Vagina (tissue), 2 donors: ENCODE results near the gene BAX. TPM values are rescaled to one million over a fixed set of nuclear protein-coding genes. Genes with fewer than 3 reads are reported as not detected.

Source experiments
- DNase-seq, 2 donors: peaks; one replicate each; pipeline ENCODE4 v3.0.0-alpha.2; 2017; ENCODE audit errors: extremely low spot score in 2 of 2
- H3K27ac ChIP-seq: fragments of 200-600 bp; sonication (generic); one replicate; pipeline ENCODE4 v1.5.1; 2019
- H3K27me3 ChIP-seq: fragments of 200-600 bp; sonication (generic); one replicate; pipeline ENCODE4 v1.5.1; 2019
- H3K36me3 ChIP-seq, 2 donors: fragments of 200-600 bp; sonication (generic); one replicate each; pipeline ENCODE4 v1.5.1; 2017 to 2019
- H3K4me1 ChIP-seq: fragments of 200-600 bp; sonication (generic); one replicate; pipeline ENCODE4 v1.5.1; 2019
- H3K4me3 ChIP-seq, 2 donors: fragments of 200-600 bp; sonication (generic); 1 replicate in 1 of 2; 2 replicates in 1 of 2; pipeline ENCODE4 v1.5.1; 2016 to 2019
- H3K9me3 ChIP-seq: fragments of 200-600 bp; sonication (generic); one replicate; pipeline ENCODE4 v1.5.1; 2019
- CTCF ChIP-seq, 3 experiments: fragments of 450-650 bp in 2 of 3; fragments of 200-600 bp in 1 of 3; sonication (generic) in 1 of 3; IDR thresholded peaks; one replicate each; pipeline ENCODE4 v1.5.1; 2017 to 2019; ENCODE audit warnings: antibody characterized with exemption in 3 of 3, mild to moderate bottlenecking in 2 of 3, moderate library complexity in 2 of 3
- POLR2A ChIP-seq, 2 donors: fragments of 450-650 bp; IDR thresholded peaks; one replicate each; pipeline ENCODE4 v1.6.1; 2017; ENCODE audit warnings: antibody characterized with exemption in 2 of 2, mild to moderate bottlenecking in 2 of 2, moderate library complexity in 2 of 2
- POLR2AphosphoS5 ChIP-seq, 2 donors: sonication (generic); formaldehyde crosslinking; IDR thresholded peaks; one replicate each; pipeline ENCODE4 v1.9.0; 2017; ENCODE audit warnings: antibody characterized with exemption in 2 of 2, mild to moderate bottlenecking in 2 of 2, low read depth in 1 of 2; ENCODE audit not compliant: insufficient read depth in 1 of 2
- intact Hi-C: fragments of 100-400 bp; cut with DNase I; formaldehyde crosslinking; loops from one replicate; pipeline ENCODE4 v1.15.1; 2023
- total RNA-seq: library from RNA; depleted of rRNA; stranded (reverse); fragments of >200 nt; gene quantifications from one replicate; pipeline ENCODE4 v1.2.3, GENCODE V29; 2016

Gene BAX
- total RNA-seq, 1 donor from 2014 or later = 52.3 TPM

GRCh38 chr19:48950830-48951519, 3.7 kb upstream of the BAX start:
- Histone ChIP-seq H3K27me3 (no peaks in the 10 kb centered on the region), H3K27ac (no peak overlapping the region), H3K36me3 (no peaks in the 10 kb centered on the region), H3K4me1 (peaks cover 14% of the 10 kb centered on the region), H3K9me3 (no peaks in the 10 kb centered on the region), H3K4me3 (no peak overlapping the region)
- TF ChIP-seq CTCF (IDR thresholded peaks at IDR 0.05) = no peak
- TF ChIP-seq POLR2AphosphoS5 (IDR thresholded peaks at IDR 0.05; ENCODE audit: insufficient read depth in 1 of 2, low read depth in 1 of 2) = no peak
- no peak for TF ChIP-seq POLR2A (IDR thresholded peaks at IDR 0.05)
- intact Hi-C loops = loop anchor here (5.0 kb wide), 1 partner anchor 44 kb away; no protein-coding TSS in a partner anchor
- no peak for DNase-seq

- Histone ChIP-seq H3K36me3 (no peaks in the 10 kb centered on the region), H3K4me1 (peaks cover 17% of the 10 kb centered on the region), H3K4me3 (no peak overlapping the region), H3K9me3 (no peaks in the 10 kb centered on the region), H3K27me3 (no peaks in the 10 kb centered on the region), H3K27ac (no peak overlapping the region)
- no peak for DNase-seq
- intact Hi-C loops = loop anchor here (5.0 kb wide), 1 partner anchor 46 kb away; no protein-coding TSS in a partner anchor
- TF ChIP-seq POLR2A (IDR thresholded peaks at IDR 0.05) (no peak), CTCF (IDR thresholded peaks at IDR 0.05) (no peak), POLR2AphosphoS5 (IDR thresholded peaks at IDR 0.05; ENCODE audit: insufficient read depth in 1 of 2, low read depth in 1 of 2) (no peak)
Observed at GRCh38 chr19:48953141-48953540, 1.5 kb upstream of the BAX start.

- Histone ChIP-seq H3K4me1 (peaks cover 17% of the 10 kb centered on the region), H3K36me3 (no peaks in the 10 kb centered on the region), H3K27ac (peak overlapping the region; percentile 89), H3K27me3 (no peaks in the 10 kb centered on the region), H3K9me3 (no peaks in the 10 kb centered on the region), H3K4me3 (peak overlapping the region; percentile 62 to 67)
- intact Hi-C loops = loop anchor here (5.0 kb wide), 1 partner anchor 47 kb away; no protein-coding TSS in a partner anchor
- DNase-seq = no peak
- no peak for TF ChIP-seq POLR2AphosphoS5 (IDR thresholded peaks at IDR 0.05; ENCODE audit: insufficient read depth in 1 of 2, low read depth in 1 of 2)
- TF ChIP-seq CTCF (IDR thresholded peaks at IDR 0.05) = no peak
- no peak for TF ChIP-seq POLR2A (IDR thresholded peaks at IDR 0.05)
Observed at GRCh38 chr19:48953990-48954594, 583 bp upstream of the BAX start.

GRCh38 chr19:48955308-48955958, 758 bp downstream of the BAX start:
- Histone ChIP-seq H3K27me3 (no peaks in the 10 kb centered on the region), H3K4me1 (peaks cover 17% of the 10 kb centered on the region), H3K9me3 (no peaks in the 10 kb centered on the region), H3K27ac (peak overlapping the region; percentile 89), H3K4me3 (peak overlapping the region; percentile 62 to 67), H3K36me3 (no peaks in the 10 kb centered on the region)
- no peak for DNase-seq
- no peak for TF ChIP-seq CTCF (IDR thresholded peaks at IDR 0.05)
- intact Hi-C loops = no loop called here
